IMR-90 (cell line): ENCODE results near the gene ANKRD33B. TPM values are rescaled to one million over a fixed set of nuclear protein-coding genes. Genes with fewer than 3 reads are reported as not detected.
A peak's percentile ranks its signal among the peaks of the same experiment; 100 is the strongest.

Source experiments
- ATAC-seq: fragments of 200-7000 bp; cut with Tn5 transposase; 2 replicates; pipeline ENCODE4 v1.9.1; 2020; ENCODE audit warnings: low read depth, mild to moderate bottlenecking, moderate library complexity
- BruUV-seq: library from RNA; stranded (reverse); fragments of 400-500 nt; replicated peaks from 2 replicates; lab custom pipeline; 2021; lab: Mats Ljungman, UMichigan
- CTCF ChIA-PET: fragments of 300-600 bp; formaldehyde crosslinking; extraction: SDS; loops from one replicate; lab custom pipeline; 2021; ENCODE audit warnings: antibody characterized with exemption; lab: Yijun Ruan, JAX
- POLR2A ChIA-PET: fragments of 300-600 bp; sonication (Branson Sonifier 250); formaldehyde crosslinking; loops from one replicate; lab custom pipeline; 2022; ENCODE audit warnings: antibody characterized with exemption; ENCODE audit not compliant: unreplicated experiment; lab: Charles Lee
- DNase-seq: peaks from one replicate; pipeline ENCODE4 v3.0.0; 2013
- H2AFZ ChIP-seq: replicated peaks from 2 replicates; pipeline ENCODE3; 2013; ENCODE audit warnings: low read length, mild to moderate bottlenecking; ENCODE audit not compliant: poor library complexity
- H2AK5ac ChIP-seq: 2 replicates; pipeline ENCODE4 v1.6.1; 2013; ENCODE audit warnings: low read depth, low read length, inconsistent platforms
- H2AK9ac ChIP-seq: replicated peaks from 2 replicates; pipeline ENCODE3; 2013; ENCODE audit warnings: mild to moderate bottlenecking, low read depth, low read length, moderate library complexity; ENCODE audit not compliant: poor library complexity
- H2BK120ac ChIP-seq: 2 replicates; pipeline ENCODE4 v1.6.1; 2013; ENCODE audit warnings: low read depth, low read length, inconsistent platforms
- H2BK15ac ChIP-seq: 3 replicates; pipeline ENCODE4 v1.6.1; 2013; ENCODE audit warnings: low read depth, low read length, inconsistent platforms
- H2BK20ac ChIP-seq: 2 replicates; pipeline ENCODE4 v1.6.1; 2013; ENCODE audit warnings: low read depth, mild to moderate bottlenecking, inconsistent platforms, low read length, moderate library complexity
- H2BK5ac ChIP-seq: 2 replicates; pipeline ENCODE4 v1.6.1; 2013; ENCODE audit warnings: mild to moderate bottlenecking, low read depth, low read length, inconsistent platforms; ENCODE audit not compliant: poor library complexity, severe bottlenecking
- H3K14ac ChIP-seq: replicated peaks from 2 replicates; pipeline ENCODE4 v1.6.1; 2013; ENCODE audit warnings: low read depth, low read length, inconsistent platforms
- H3K18ac ChIP-seq: 2 replicates; pipeline ENCODE4 v1.6.1; 2013; ENCODE audit warnings: low read depth, low read length, control low read depth
- H3K23ac ChIP-seq: 2 replicates; pipeline ENCODE4 v1.6.1; 2013; ENCODE audit warnings: low read depth, low read length, inconsistent platforms
- H3K27ac ChIP-seq: 2 replicates; pipeline ENCODE4 v1.5.1; 2013; ENCODE audit warnings: mild to moderate bottlenecking, control low read depth, low read length; ENCODE audit not compliant: insufficient read depth
- H3K27me3 ChIP-seq: 2 replicates; pipeline ENCODE4 v1.6.1; 2013; ENCODE audit warnings: low read length; ENCODE audit not compliant: control insufficient read depth, insufficient read depth
- H3K36me3 ChIP-seq: 2 replicates; pipeline ENCODE4 v1.6.1; 2013; ENCODE audit warnings: low read length, mixed read lengths; ENCODE audit not compliant: control insufficient read depth, insufficient read depth
- H3K4ac ChIP-seq: 2 replicates; pipeline ENCODE4 v1.6.1; 2013; ENCODE audit warnings: low read depth, low read length, inconsistent platforms
- H3K4me1 ChIP-seq: 2 replicates; pipeline ENCODE4 v1.6.1; 2013; ENCODE audit warnings: low read length, mixed read lengths; ENCODE audit not compliant: control insufficient read depth, insufficient read depth
- H3K4me2 ChIP-seq: 2 replicates; pipeline ENCODE4 v1.6.1; 2013; ENCODE audit warnings: low read depth, mild to moderate bottlenecking, control low read depth, low read length, moderate library complexity
- H3K4me3 ChIP-seq: 2 replicates; pipeline ENCODE4 v1.5.1; 2013; ENCODE audit warnings: low read depth, mild to moderate bottlenecking, control low read depth, low read length, moderate library complexity; ENCODE audit not compliant: insufficient read depth
- H3K56ac ChIP-seq: 2 replicates; pipeline ENCODE4 v1.6.1; 2013; ENCODE audit warnings: low read length, inconsistent platforms; ENCODE audit not compliant: insufficient read depth; ENCODE audit errors: extremely low read depth
- H3K79me1 ChIP-seq, 2 experiments: 2 replicates each; pipeline ENCODE4 v1.6.1; 2013; ENCODE audit warnings: low read length in 2 of 2, inconsistent platforms in 1 of 2, low read depth in 1 of 2
- H3K9ac ChIP-seq: 2 replicates; pipeline ENCODE4 v1.6.1; 2013; ENCODE audit warnings: low read depth, low read length, control low read depth
- H3K9me1 ChIP-seq: 2 replicates; pipeline ENCODE4 v1.6.1; 2013; ENCODE audit warnings: low read length, inconsistent platforms; ENCODE audit not compliant: insufficient read depth
- H3K9me3 ChIP-seq: 2 replicates; pipeline ENCODE4 v1.6.1; 2013; ENCODE audit warnings: low read length; ENCODE audit not compliant: control insufficient read depth, insufficient read depth
- H4K20me1 ChIP-seq: 2 replicates; pipeline ENCODE4 v1.6.1; 2013; ENCODE audit warnings: low read length, inconsistent platforms; ENCODE audit not compliant: insufficient read depth
- H4K5ac ChIP-seq: 2 replicates; pipeline ENCODE4 v1.6.1; 2013; ENCODE audit warnings: mild to moderate bottlenecking, low read depth, low read length, control low read depth
- H4K8ac ChIP-seq, 2 experiments: 2 replicates each; pipeline ENCODE4 v1.6.1; 2013; ENCODE audit warnings: low read depth in 2 of 2, low read length in 2 of 2, control low read depth in 1 of 2, inconsistent platforms in 1 of 2
- H4K91ac ChIP-seq: 2 replicates; pipeline ENCODE4 v1.6.1; 2013; ENCODE audit warnings: low read depth, low read length, inconsistent platforms; ENCODE audit not compliant: insufficient read depth
- BHLHE40 ChIP-seq: fragments of 150-350 bp; IDR thresholded peaks from 2 replicates; pipeline ENCODE4 v1.6.1; 2016; ENCODE audit warnings: mild to moderate bottlenecking, low read depth, low read length
- CEBPB ChIP-seq: IDR thresholded peaks from 2 replicates; pipeline ENCODE4 v1.6.1; 2012; ENCODE audit warnings: low read depth, low read length, improper control_type of control experiment
- CHD1 ChIP-seq: IDR thresholded peaks from 2 replicates; pipeline ENCODE4 v1.6.1; 2012; ENCODE audit warnings: low read depth, low read length, improper control_type of control experiment
- CTCF ChIP-seq: conservative IDR thresholded peaks from 2 replicates; pipeline ENCODE4 v1.5.1; 2012; ENCODE audit warnings: mild to moderate bottlenecking, low read depth, low read length, improper control_type of control experiment
- ELK1 ChIP-seq: fragments of 150-350 bp; IDR thresholded peaks from 2 replicates; pipeline ENCODE4 v1.6.1; 2016; ENCODE audit warnings: low read depth, mild to moderate bottlenecking, low read length, moderate library complexity, borderline replicate concordance
- FOS ChIP-seq: fragments of 150-350 bp; IDR thresholded peaks from 2 replicates; pipeline ENCODE4 v1.6.1; 2016; ENCODE audit warnings: low read depth, low read length
- MAFK ChIP-seq: IDR thresholded peaks from 2 replicates; pipeline ENCODE4 v1.6.1; 2012; ENCODE audit warnings: low read depth, low read length, improper control_type of control experiment
- MAZ ChIP-seq: IDR thresholded peaks from 2 replicates; pipeline ENCODE4 v1.6.1; 2012; ENCODE audit warnings: low read depth, mild to moderate bottlenecking, low read length, improper control_type of control experiment, moderate library complexity, borderline replicate concordance
- MXI1 ChIP-seq: IDR thresholded peaks from 2 replicates; pipeline ENCODE4 v1.6.1; 2012; ENCODE audit warnings: low read depth, mild to moderate bottlenecking, low read length, moderate library complexity, borderline replicate concordance
- NFE2L2 ChIP-seq: fragments of 150-350 bp; IDR thresholded peaks from 2 replicates; pipeline ENCODE4 v1.6.1; 2016; ENCODE audit warnings: low read depth, mild to moderate bottlenecking, low read length
- POLR2A ChIP-seq: IDR thresholded peaks from 2 replicates; pipeline ENCODE4 v1.6.1; 2012; ENCODE audit warnings: mild to moderate bottlenecking, low read depth, low read length
- RAD21 ChIP-seq: IDR thresholded peaks from 2 replicates; pipeline ENCODE4 v1.6.1; 2012; ENCODE audit warnings: low read length, improper control_type of control experiment
- RCOR1 ChIP-seq: IDR thresholded peaks from 2 replicates; pipeline ENCODE4 v1.6.1; 2012; ENCODE audit warnings: mild to moderate bottlenecking, low read length, improper control_type of control experiment; ENCODE audit not compliant: insufficient replicate concordance
- RFX5 ChIP-seq: IDR thresholded peaks from 2 replicates; pipeline ENCODE4 v1.8.0; 2012; ENCODE audit warnings: low read depth, mild to moderate bottlenecking, low read length, moderate library complexity
- SMC3 ChIP-seq: fragments of 150-350 bp; IDR thresholded peaks from 2 replicates; pipeline ENCODE4 v1.6.1; 2016; ENCODE audit warnings: low read depth, mild to moderate bottlenecking, antibody characterized with exemption, low read length, moderate library complexity
- USF2 ChIP-seq: fragments of 150-350 bp; IDR thresholded peaks from 2 replicates; pipeline ENCODE4 v1.6.1; 2017; ENCODE audit warnings: mild to moderate bottlenecking, antibody characterized with exemption, low read length, low read depth
- WGBS, 2 experiments: methylation state at CpG; one replicate each; pipeline versions ENCODE4 v1.1.5 to v1.1.7; 2013; ENCODE audit warnings: missing lambda C conversion rate in 2 of 2; ENCODE audit not compliant: insufficient read length in 1 of 2; ENCODE audit errors: extremely low coverage in 2 of 2; 5-methylcytosine and 5-hydroxymethylcytosine counted together
- dilution Hi-C: fragments of 300-500 bp; cut with HindIII; formaldehyde crosslinking; loops from one replicate; pipeline ENCODE4 v1.14.3; 2018; ENCODE audit warnings: low sequenced_read_pairs; ENCODE audit not compliant: unreplicated experiment
- in situ Hi-C: fragments of 300-500 bp; cut with MboI; formaldehyde crosslinking; loops from 3 replicates; pipeline ENCODE4 v1.14.3; 2019; ENCODE audit warnings: low sequenced_read_pairs, inconsistent platforms, mixed read lengths
- intact Hi-C: fragments of 100-400 bp; cut with micrococcal nuclease; formaldehyde crosslinking; loops from 2 replicates; pipeline ENCODE4 v1.10.0; 2022
- polyA plus RNA-seq, 3 experiments: library from polyadenylated mRNA; depleted of rRNA; stranded (reverse); fragments of >200 nt; gene quantifications; 2 replicates each; pipeline ENCODE4 v1.2.3, GENCODE V29; 2012; ENCODE audit warnings: low replicate concordance in 1 of 3
- total RNA-seq: library from RNA; depleted of rRNA; stranded (reverse); fragments of >200 nt; gene quantifications from 2 replicates; pipeline ENCODE4 v1.2.3, GENCODE V29; 2012

ANKRD33B gene
- total and polyA plus RNA-seq, 2 of the 4 experiments (the other 2 are of a cell fraction), result 2.5 to 3.3 TPM

- Histone ChIP-seq H2AK9ac (no peak overlapping the region), H2AFZ (peak overlapping the region; percentile 38), H4K20me1 (no peaks in the 10 kb centered on the region), H2BK120ac (no peak overlapping the region), H2BK5ac (no peak overlapping the region), H3K9me1 (peaks cover 5% of the 10 kb centered on the region; the same call in 1 of the 2 replicates), H2BK20ac (no peak overlapping the region), H3K79me1 (no peaks in the 10 kb centered on the region; a peak in 1 of 4 replicates), H3K27ac (no peak overlapping the region), H3K14ac (no peak overlapping the region), H3K27me3 (peaks cover 2% of the 10 kb centered on the region), H3K4me3 (no peak overlapping the region), H3K56ac (no peak overlapping the region), H3K36me3 (peaks cover 13% of the 10 kb centered on the region), H4K8ac (no peak overlapping the region), H3K18ac (no peak overlapping the region), H3K4ac (no peak overlapping the region), H4K91ac (no peak overlapping the region), H3K9me3 (peaks cover 7% of the 10 kb centered on the region), H3K4me1 (no peaks in the 10 kb centered on the region), H3K9ac (no peak overlapping the region), H3K4me2 (no peak overlapping the region), H2AK5ac (no peak overlapping the region), H3K23ac (no peak overlapping the region), H2BK15ac (no peak overlapping the region), H4K5ac (no peak overlapping the region)
- in situ Hi-C loops, result no loop called here
- TF ChIP-seq NFE2L2 (no peak), RCOR1 (no peak), RFX5 (no peak), ELK1 (no peak), MAFK (no peak), BHLHE40 (no peak), USF2 (no peak), RAD21 (no peak), CHD1 (no peak), POLR2A (no peak), SMC3 (no peak), FOS (no peak), MAZ (no peak), MXI1 (no peak), CTCF (no peak), CEBPB (no peak)
- WGBS, 2 experiments, result 95% methylated on average over 3 of the region's 9 CpGs; no CpG with 5 or more reads in 1 of the 2 experiments
- dilution Hi-C loops, result no loop called here
- ATAC-seq (no peak), DNase-seq (no peak)
- BruUV-seq, result no TSS peak
- intact Hi-C loops, result no loop called here
- ChIA-PET POLR2A (no interaction called here), CTCF (no interaction called here)
These were observed 109.5 kb downstream of the ANKRD33B start for GRCh38 chr5:10673407-10673806.
